OCI-LY3 (cell line): ENCODE results near the gene WWP2.

Experiments
- H2AFZ ChIP-seq: fragments of 200-600, 300-600 bp; shearing (Covaris generic); 2 replicates; pipeline ENCODE4 v1.6.0; 2014; ENCODE audit warnings: antibody characterized with exemption, low read depth, low read length
- H3K27ac ChIP-seq: fragments of 200-600, 300-600 bp; sonication (generic); 2 replicates; pipeline ENCODE4 v1.5.1; 2014; ENCODE audit warnings: mild to moderate bottlenecking, low read length, moderate library complexity, mixed read lengths
- H3K27me3 ChIP-seq: fragments of 200-600, 300-600 bp; sonication (generic); 2 replicates; pipeline ENCODE4 v1.6.1; 2014; ENCODE audit warnings: low read depth, low read length, mixed read lengths
- H3K36me3 ChIP-seq: fragments of 200-600, 300-600 bp; sonication (generic); replicated peaks from 2 replicates; pipeline ENCODE3; 2014; ENCODE audit warnings: low read depth, low read length, mixed read lengths
- H3K4me1 ChIP-seq: fragments of 300-600, 200-600 bp; sonication (generic); 2 replicates; pipeline ENCODE4 v1.6.1; 2014; ENCODE audit warnings: low read length, mixed read lengths
- H3K4me2 ChIP-seq: fragments of 200-600, 300-600 bp; sonication (generic); 2 replicates; pipeline ENCODE4 v1.6.1; 2014; ENCODE audit warnings: low read length, mixed read lengths
- H3K4me3 ChIP-seq: fragments of 300-600, 200-600 bp; sonication (generic); 2 replicates; pipeline ENCODE4 v1.5.1; 2014; ENCODE audit warnings: antibody characterized with exemption, mild to moderate bottlenecking, low read length, moderate library complexity
- H3K79me2 ChIP-seq: fragments of 300-600, 200-600 bp; shearing (Covaris generic); 2 replicates; pipeline ENCODE4 v1.6.1; 2014; ENCODE audit warnings: mild to moderate bottlenecking, low read length, mixed read lengths
- H3K9ac ChIP-seq: fragments of 300-600, 200-600 bp; shearing (Covaris generic); 2 replicates; pipeline ENCODE4 v1.6.0; 2014; ENCODE audit warnings: mild to moderate bottlenecking, low read length, moderate library complexity
- H3K9me3 ChIP-seq: fragments of 200-600, 300-600 bp; shearing (Covaris generic); 2 replicates; pipeline ENCODE4 v1.6.1; 2014; ENCODE audit warnings: low read length, mixed read lengths; ENCODE audit not compliant: insufficient read depth
- H4K20me1 ChIP-seq: fragments of 200-600, 300-600 bp; sonication (generic); 2 replicates; pipeline ENCODE4 v1.6.1; 2016; ENCODE audit warnings: low read length, mixed read lengths; ENCODE audit not compliant: insufficient read depth
- CTCF ChIP-seq: fragments of 200-600, 300-600 bp; sonication (generic); IDR thresholded peaks from 2 replicates; pipeline ENCODE4 v1.5.1; 2014; ENCODE audit warnings: antibody characterized with exemption, low read length, low read depth
- EZH2phosphoT487 ChIP-seq: fragments of 200-600 bp; shearing (Covaris generic); IDR thresholded peaks from 2 replicates; pipeline ENCODE4 v1.6.1; 2018; ENCODE audit warnings: antibody characterized with exemption, mixed run types, low read depth

Gene WWP2

DNA sequence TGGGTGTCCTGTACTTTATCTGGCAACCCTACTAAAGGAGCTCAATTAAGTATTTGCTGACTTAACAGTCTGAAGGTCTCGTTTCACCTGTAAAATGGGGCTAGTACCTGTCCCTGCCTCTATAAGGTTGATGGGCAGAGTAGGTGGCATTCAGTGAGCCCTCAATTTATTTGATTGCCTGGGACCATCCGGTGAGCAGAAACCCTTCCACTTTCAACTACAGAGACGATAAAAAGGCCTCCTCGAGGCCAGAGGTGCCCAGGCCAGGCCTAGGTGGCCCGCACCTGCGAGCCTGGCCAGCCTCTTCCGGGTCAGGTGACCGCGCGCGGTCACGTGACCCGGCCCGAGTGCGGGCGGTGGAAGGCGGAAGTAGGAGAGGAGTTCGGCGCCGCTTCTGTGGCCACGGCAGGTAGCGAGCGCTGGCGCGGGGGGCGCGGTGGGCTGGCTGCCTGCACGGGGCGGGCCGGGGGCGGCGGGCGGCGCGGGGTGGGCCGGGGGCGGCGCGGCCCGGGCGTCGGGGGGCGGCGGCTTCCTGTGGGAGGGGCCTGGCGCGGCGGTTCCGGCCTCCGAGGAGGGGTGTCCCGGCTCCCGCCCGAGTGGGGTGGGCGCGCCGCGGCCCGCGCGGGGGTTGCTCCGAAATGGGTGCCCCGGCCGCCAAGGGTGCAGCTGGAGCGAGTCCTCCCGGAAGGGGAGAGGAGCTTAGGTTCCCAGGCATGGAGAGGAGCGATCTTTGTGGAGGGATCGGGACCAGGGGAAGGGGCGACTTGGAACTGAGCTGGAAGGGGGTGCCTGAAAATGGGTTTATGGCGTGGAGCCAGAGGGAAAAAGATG, at the start of gene WWP2:
WWP2 (plus strand) TSS at position 350 of the 831 bp plus-strand sequence. CDS start 24,679 bp downstream, outside the sequence.
- peak within 1 kb of the TSS; percentile 99 for H2AFZ ChIP-seq
- no peak for TF ChIP-seq EZH2phosphoT487
- TF ChIP-seq CTCF: no peak
- H3K4me2 ChIP-seq: peak within 1 kb of the TSS; percentile 96
- peaks cover 25% of the 10 kb centered on the region for H3K79me2 ChIP-seq
- H3K4me1 ChIP-seq: peaks cover 15% of the 10 kb centered on the region
- no peaks in the 10 kb centered on the region for H3K36me3 ChIP-seq
- H4K20me1 ChIP-seq: no peaks in the 10 kb centered on the region
- peak within 1 kb of the TSS; percentile 99 for H3K4me3 ChIP-seq
- H3K27ac ChIP-seq: peak within 1 kb of the TSS; percentile 74
- no peaks in the 10 kb centered on the region for H3K9me3 ChIP-seq
- no peaks in the 10 kb centered on the region for H3K27me3 ChIP-seq
- peak within 1 kb of the TSS; percentile 97 for H3K9ac ChIP-seq

GRCh38 chr16:69712914-69713581, 49.1 kb upstream of the WWP2 start:
- Histone ChIP-seq H3K4me1 (no peaks in the 10 kb centered on the region), H3K4me3 (no peak overlapping the region), H2AFZ (no peak overlapping the region), H3K4me2 (no peak overlapping the region), H3K27ac (no peak overlapping the region), H3K36me3 (peaks cover 30% of the 10 kb centered on the region), H3K27me3 (no peaks in the 10 kb centered on the region), H3K9me3 (no peaks in the 10 kb centered on the region), H4K20me1 (no peaks in the 10 kb centered on the region), H3K79me2 (no peaks in the 10 kb centered on the region), H3K9ac (no peak overlapping the region)
- no peak for TF ChIP-seq EZH2phosphoT487
- TF ChIP-seq CTCF: no peak

GRCh38 chr16:69717066-69717465, 45.1 kb upstream of the WWP2 start:
- Histone ChIP-seq H3K9me3 (no peaks in the 10 kb centered on the region), H3K4me2 (no peak overlapping the region), H3K4me3 (no peak overlapping the region), H4K20me1 (no peaks in the 10 kb centered on the region), H3K27ac (no peak overlapping the region), H3K4me1 (no peaks in the 10 kb centered on the region), H3K9ac (no peak overlapping the region), H3K79me2 (no peaks in the 10 kb centered on the region), H3K36me3 (peaks cover 17% of the 10 kb centered on the region), H2AFZ (no peak overlapping the region), H3K27me3 (no peaks in the 10 kb centered on the region)
- TF ChIP-seq EZH2phosphoT487: no peak
- no peak for TF ChIP-seq CTCF

DNA sequence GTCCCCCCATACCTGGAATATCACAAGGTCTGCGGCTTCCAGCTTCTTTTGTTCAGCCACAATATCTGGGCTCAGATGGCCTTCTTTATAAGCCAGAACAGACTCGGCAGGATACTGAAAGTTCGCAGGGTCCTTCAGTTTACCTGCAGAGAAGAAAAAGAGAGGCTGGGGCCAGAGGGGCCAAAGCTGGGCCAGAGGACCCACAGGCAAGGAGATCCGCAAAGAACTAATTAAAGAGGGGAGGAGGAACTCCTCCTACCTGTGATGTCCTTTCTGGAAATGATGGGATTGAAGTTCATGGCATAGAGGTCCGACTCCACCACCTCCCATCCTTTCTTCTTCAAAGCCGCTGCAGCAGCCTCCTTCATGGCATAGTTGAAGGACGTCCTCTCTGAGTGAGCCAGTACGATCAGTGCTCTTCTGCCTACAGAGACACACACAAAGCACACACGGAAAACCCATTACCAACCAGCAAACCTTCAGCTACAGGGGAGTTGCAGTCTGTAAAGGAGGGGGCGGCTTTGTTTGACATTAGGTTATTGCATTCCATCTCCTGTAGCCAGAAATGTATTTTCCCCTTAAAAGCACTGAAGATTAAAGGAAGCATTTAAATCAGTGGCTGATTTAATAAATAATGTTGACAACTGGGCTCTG, 43.9 kb upstream of the WWP2 start:
- Histone ChIP-seq H3K4me2 (no peak overlapping the region), H3K27me3 (no peaks in the 10 kb centered on the region), H4K20me1 (no peaks in the 10 kb centered on the region), H3K4me3 (no peak overlapping the region), H3K79me2 (no peaks in the 10 kb centered on the region), H2AFZ (no peak overlapping the region), H3K9ac (no peak overlapping the region), H3K4me1 (no peaks in the 10 kb centered on the region; the same call in 1 of the 2 replicates), H3K36me3 (peaks cover 8% of the 10 kb centered on the region), H3K27ac (no peak overlapping the region), H3K9me3 (no peaks in the 10 kb centered on the region)
- TF ChIP-seq CTCF (no peak), EZH2phosphoT487 (no peak)
